Left ventricle myocardium superior (tissue), 1 donor: Measurements from ENCODE around the gene DDRGK1. TPM values are rescaled to one million over a fixed set of nuclear protein-coding genes. Genes with fewer than 3 reads are reported as not detected.
A peak's percentile ranks its signal among the peaks of the same experiment; 100 is the strongest.

Experiments
- ATAC-seq: fragments of 200-7000 bp; cut with Tn5 transposase; one replicate; pipeline ENCODE4 v1.9.1; 2020; ENCODE audit warnings: mild to moderate bottlenecking, moderate library complexity
- DNase-seq: peaks from one replicate; pipeline ENCODE4 v3.0.0-alpha.2; 2020
- intact Hi-C: fragments of 100-400 bp; cut with micrococcal nuclease; formaldehyde crosslinking; loops from one replicate; pipeline ENCODE4 v1.11.0; 2022
- total RNA-seq: library from RNA; stranded (reverse); fragmentation: NEBNext Ultra II Directional; extraction: Animal tissue kit (Norgen Biotek cat#: 25700); gene quantifications from one replicate; pipeline ENCODE4 v1.2.1, GENCODE V29; 2021
- donor health status: DM: no; HTN: yes; CAD: no; lungs with severe emphysema.

DDRGK1 gene
- total RNA-seq, 1 donor from 2014 or later, result 37.2 TPM

GRCh38 chr20:3172126-3172932, 32.2 kb downstream of the DDRGK1 start:
- intact Hi-C loops, result no loop called here
- ATAC-seq (no peak), DNase-seq (no peak)

GRCh38 chr20:3171391-3172125, 32.9 kb downstream of the DDRGK1 start:
- ATAC-seq, result no peak
- intact Hi-C loops, result no loop called here
- DNase-seq, result no peak

GRCh38 chr20:3168829-3169590, 35.5 kb downstream of the DDRGK1 start:
- ATAC-seq (no peak), DNase-seq (no peak)
- intact Hi-C loops, result no loop called here

- ATAC-seq (peak; percentile 64), DNase-seq (peak; percentile 72)
- intact Hi-C loops, result no loop called here
Observed at GRCh38 chr20:3168079-3168828, 36.2 kb downstream of the DDRGK1 start.

GRCh38 chr20:3167738-3168078, 36.8 kb downstream of the DDRGK1 start:
- intact Hi-C loops, result no loop called here
- DNase-seq (no peak), ATAC-seq (no peak)

GRCh38 chr20:3166913-3167342, 37.6 kb downstream of the DDRGK1 start:
- intact Hi-C loops, result no loop called here

GRCh38 chr20:3166338-3166912, 38.1 kb downstream of the DDRGK1 start:
- ATAC-seq (no peak), DNase-seq (no peak)
- intact Hi-C loops, result no loop called here

More at GRCh38 chr20:3166913-3167342, 37.6 kb downstream of the DDRGK1 start:
- ATAC-seq, result no peak
- no peak for DNase-seq

GRCh38 chr20:3165473-3166337, 38.8 kb downstream of the DDRGK1 start:
- ATAC-seq (peak; percentile 29), DNase-seq (peak; percentile 84)
- intact Hi-C loops, result no loop called here

GRCh38 chr20:3164763-3165410, 39.6 kb downstream of the DDRGK1 start:
- ATAC-seq, result no peak
- no peak for DNase-seq
- intact Hi-C loops, result no loop called here

GRCh38 chr20:3164043-3164762, 40.3 kb downstream of the DDRGK1 start:
- intact Hi-C loops, result no loop called here
- DNase-seq (no peak), ATAC-seq (no peak)

- no peak for DNase-seq
- ATAC-seq, result no peak
- intact Hi-C loops, result no loop called here
Observed at GRCh38 chr20:3163099-3164042, 41.1 kb downstream of the DDRGK1 start.

- ATAC-seq, result no peak
- DNase-seq, result no peak
- intact Hi-C loops, result no loop called here
Observed at GRCh38 chr20:3162080-3162611, 42.3 kb downstream of the DDRGK1 start.

GRCh38 chr20:3161316-3162079, 43.0 kb downstream of the DDRGK1 start:
- no peak for DNase-seq
- ATAC-seq, result no peak
- intact Hi-C loops, result no loop called here

- intact Hi-C loops, result no loop called here
- no peak for ATAC-seq
- DNase-seq, result no peak
Observed at GRCh38 chr20:3160418-3160817, 44.1 kb downstream of the DDRGK1 start.

- DNase-seq, result no peak
- ATAC-seq, result no peak
- intact Hi-C loops, result no loop called here
Observed at GRCh38 chr20:3158968-3159431, 45.5 kb downstream of the DDRGK1 start.
